H1 (cell line): Measurements from ENCODE around the gene GRM1. TPM values are rescaled to one million over a fixed set of nuclear protein-coding genes. Genes with fewer than 3 reads are reported as not detected.

Experiments
- CTCF ChIA-PET: fragments of 300-600 bp; sonication (Branson Sonifier 250); formaldehyde crosslinking; loops from one replicate; lab custom pipeline; 2021; ENCODE audit not compliant: partially characterized antibody; lab: Charles Lee
- POLR2A ChIA-PET: fragments of 300-600 bp; sonication (Branson Sonifier 250); formaldehyde crosslinking; loops from one replicate; lab custom pipeline; 2021; ENCODE audit warnings: inconsistent platforms; ENCODE audit not compliant: partially characterized antibody; lab: Charles Lee
- DNase-seq, 2 experiments: peaks; one replicate each; pipeline versions ENCODE4 v3.0.0 to v3.0.0-alpha.2; 2010 to 2022; ENCODE audit warnings: low spot score in 2 of 2, low read depth in 1 of 2, mixed read lengths in 1 of 2
- FAIRE-seq: peaks from 2 replicates; lab custom pipeline; 2011; peaks lifted over from hg19 to GRCh38; lab: Jason Lieb, UNC
- H2AFZ ChIP-seq: 2 replicates; pipeline ENCODE4 v1.8.1; 2012; ENCODE audit warnings: low read length, inconsistent platforms
- H2AK5ac ChIP-seq: 2 replicates; pipeline ENCODE4 v1.6.1; 2013; ENCODE audit warnings: low read depth, low read length
- H2BK120ac ChIP-seq: replicated peaks from 2 replicates; pipeline ENCODE3; 2013; ENCODE audit warnings: low read depth, low read length, inconsistent platforms
- H2BK12ac ChIP-seq: 2 replicates; pipeline ENCODE4 v1.6.1; 2013; ENCODE audit warnings: low read depth, low read length
- H2BK15ac ChIP-seq: 2 replicates; pipeline ENCODE4 v1.6.1; 2013; ENCODE audit warnings: low read length
- H2BK20ac ChIP-seq: 2 replicates; pipeline ENCODE4 v1.6.1; 2013; ENCODE audit warnings: low read length
- H2BK5ac ChIP-seq: 2 replicates; pipeline ENCODE4 v1.6.1; 2013; ENCODE audit warnings: low read depth, low read length
- H3K14ac ChIP-seq: 2 replicates; pipeline ENCODE4 v1.6.1; 2013; ENCODE audit warnings: inconsistent platforms; ENCODE audit not compliant: insufficient read length
- H3K18ac ChIP-seq: 2 replicates; pipeline ENCODE4 v1.6.1; 2013; ENCODE audit warnings: low read length; ENCODE audit errors: extremely low read depth
- H3K23ac ChIP-seq: 2 replicates; pipeline ENCODE4 v1.6.1; 2013; ENCODE audit warnings: inconsistent platforms; ENCODE audit not compliant: insufficient read length
- H3K23me2 ChIP-seq: 2 replicates; pipeline ENCODE4 v1.6.1; 2013; ENCODE audit warnings: low read depth, low read length
- H3K27ac ChIP-seq: 2 replicates; pipeline ENCODE4 v1.6.1; 2011; ENCODE audit warnings: low read depth, low read length, inconsistent platforms
- H3K27me3 ChIP-seq, 4 experiments: replicated peaks in 1 of 4; 1 replicate in 1 of 4; 2 replicates in 3 of 4; pipeline versions ENCODE4 v1.6.1 to v1.8.1; 2011 to 2013; ENCODE audit warnings: low read length in 3 of 4, mild to moderate bottlenecking in 3 of 4, inconsistent platforms in 2 of 4, mixed read lengths in 2 of 4, moderate library complexity in 1 of 4; ENCODE audit not compliant: control insufficient read depth in 3 of 4, insufficient read depth in 3 of 4; ENCODE audit errors: extremely low read depth in 1 of 4
- H3K36me3 ChIP-seq, 4 experiments: 2 replicates each; pipeline versions ENCODE4 v1.6.1 to v1.8.1; 2011 to 2013; ENCODE audit warnings: mild to moderate bottlenecking in 4 of 4, low read length in 3 of 4, moderate library complexity in 2 of 4, control low read depth in 1 of 4, inconsistent platforms in 1 of 4; ENCODE audit not compliant: insufficient read depth in 4 of 4, control insufficient read depth in 2 of 4
- H3K4ac ChIP-seq: replicated peaks from 2 replicates; pipeline ENCODE3; 2013; ENCODE audit warnings: low read length, low read depth, mixed read lengths, inconsistent platforms; ENCODE audit not compliant: insufficient read length
- H3K4me1 ChIP-seq, 4 experiments: replicated peaks in 1 of 4; 1 replicate in 1 of 4; 2 replicates in 3 of 4; pipeline versions ENCODE4 v1.6.1 to v1.8.1; 2011 to 2013; ENCODE audit warnings: low read length in 3 of 4, inconsistent platforms in 2 of 4, mixed read lengths in 1 of 4; ENCODE audit not compliant: insufficient read depth in 4 of 4, control insufficient read depth in 3 of 4
- H3K4me2 ChIP-seq, 2 experiments: 2 replicates each; pipeline versions ENCODE4 v1.6.1 to v1.8.1; 2011 to 2013; ENCODE audit warnings: low read depth in 2 of 2, low read length in 2 of 2, control low read depth in 1 of 2, inconsistent platforms in 1 of 2, mild to moderate bottlenecking in 1 of 2; ENCODE audit not compliant: insufficient read depth in 1 of 2
- H3K4me3 ChIP-seq, 4 experiments: fragments of 200-600, 300-600 bp in 1 of 4; sonication (generic), shearing (Covaris generic), sonication (Bioruptor Twin) in 1 of 4; 2 replicates each; pipeline versions ENCODE4 v1.5.1 to v1.8.1; 2011 to 2016; ENCODE audit warnings: low read length in 4 of 4, low read depth in 3 of 4, control low read depth in 2 of 4, inconsistent platforms in 2 of 4, mild to moderate bottlenecking in 2 of 4, mixed read lengths in 1 of 4, moderate library complexity in 1 of 4; ENCODE audit not compliant: insufficient read depth in 2 of 4; ENCODE audit errors: extremely low read depth in 1 of 4
- H3K56ac ChIP-seq: replicated peaks from 2 replicates; pipeline ENCODE3; 2013; ENCODE audit warnings: low read depth, mild to moderate bottlenecking, mixed read lengths, low read length, inconsistent platforms; ENCODE audit not compliant: insufficient read length
- H3K79me1 ChIP-seq: 2 replicates; pipeline ENCODE4 v1.6.1; 2013; ENCODE audit warnings: low read depth, low read length, control low read depth
- H3K79me2 ChIP-seq, 2 experiments: 2 replicates each; pipeline versions ENCODE4 v1.6.1 to v1.8.1; 2012 to 2013; ENCODE audit warnings: low read length in 2 of 2, mild to moderate bottlenecking in 2 of 2, inconsistent platforms in 1 of 2; ENCODE audit not compliant: insufficient read depth in 2 of 2, control insufficient read depth in 1 of 2
- H3K9ac ChIP-seq, 4 experiments: replicated peaks in 1 of 4; 1 replicate in 1 of 4; 2 replicates in 3 of 4; pipeline versions ENCODE4 v1.6.1 to v1.8.1; 2011 to 2013; ENCODE audit warnings: low read depth in 3 of 4, low read length in 3 of 4, control low read depth in 2 of 4, mild to moderate bottlenecking in 2 of 4, moderate library complexity in 2 of 4, inconsistent platforms in 1 of 4; ENCODE audit errors: extremely low read depth in 1 of 4
- H3K9me3 ChIP-seq, 2 experiments: 2 replicates each; pipeline versions ENCODE4 v1.6.1 to v1.8.1; 2012 to 2013; ENCODE audit warnings: mild to moderate bottlenecking in 2 of 2, moderate library complexity in 2 of 2, control low read depth in 1 of 2, inconsistent platforms in 1 of 2, low read depth in 1 of 2, low read length in 1 of 2, mixed read lengths in 1 of 2; ENCODE audit not compliant: insufficient read depth in 2 of 2
- H4K20me1 ChIP-seq, 2 experiments: replicated peaks in 1 of 2; 2 replicates each; pipeline versions ENCODE3 to v1.8.1; 2011 to 2013; ENCODE audit warnings: inconsistent platforms in 2 of 2, low read length in 2 of 2, mild to moderate bottlenecking in 1 of 2; ENCODE audit not compliant: insufficient read depth in 2 of 2, control insufficient read depth in 1 of 2
- H4K5ac ChIP-seq: 2 replicates; pipeline ENCODE4 v1.6.1; 2013; ENCODE audit warnings: low read length, low read depth, mixed read lengths, inconsistent platforms; ENCODE audit not compliant: insufficient read length
- H4K8ac ChIP-seq: 2 replicates; pipeline ENCODE4 v1.8.0; 2013; ENCODE audit warnings: mild to moderate bottlenecking, moderate library complexity, low read length, inconsistent platforms; ENCODE audit not compliant: insufficient read depth; ENCODE audit errors: extremely low read depth
- H4K91ac ChIP-seq: replicated peaks from 2 replicates; pipeline ENCODE3; 2013; ENCODE audit warnings: low read length, mixed read lengths, inconsistent platforms; ENCODE audit not compliant: insufficient read length
- CBX8 ChIP-seq: fragments of 300-800, 300-1000 bp; sonication (generic); IDR thresholded peaks from 2 replicates; pipeline ENCODE4 v1.7.1; 2016; ENCODE audit warnings: low read depth, low read length, borderline replicate concordance
- EGR1 ChIP-seq: IDR thresholded peaks from 2 replicates; pipeline ENCODE4 v1.6.1; 2011; ENCODE audit warnings: low read depth, low read length, borderline replicate concordance
- JUND ChIP-seq: IDR thresholded peaks from 2 replicates; pipeline ENCODE4 v1.6.1; 2011; ENCODE audit warnings: mild to moderate bottlenecking, improper control_type of control experiment, low read length
- KDM4A ChIP-seq: IDR thresholded peaks from one replicate; pipeline ENCODE4 v1.7.1; 2012; ENCODE audit warnings: low read depth, mild to moderate bottlenecking, moderate library complexity, low read length, inconsistent platforms; ENCODE audit not compliant: severe bottlenecking
- POLR2A ChIP-seq, 2 experiments: IDR thresholded peaks; 1 replicate in 1 of 2; 2 replicates in 1 of 2; pipeline ENCODE4 v1.6.1; 2011; ENCODE audit warnings: low read depth in 2 of 2, low read length in 2 of 2, mild to moderate bottlenecking in 2 of 2; ENCODE audit errors: control extremely low read depth in 1 of 2
- RNF2 ChIP-seq: fragments of 200-900, 300-1000 bp; sonication (generic); IDR thresholded peaks from 2 replicates; pipeline ENCODE4 v1.7.1; 2016; ENCODE audit warnings: borderline replicate concordance, low read depth, mild to moderate bottlenecking, antibody characterized with exemption, low read length; ENCODE audit not compliant: poor library complexity, severe bottlenecking; ENCODE audit errors: missing control alignments
- SP2 ChIP-seq: IDR thresholded peaks from 2 replicates; pipeline ENCODE4 v1.6.1; 2012; ENCODE audit warnings: mild to moderate bottlenecking, low read length, inconsistent platforms
- SP4 ChIP-seq: IDR thresholded peaks from 2 replicates; pipeline ENCODE4 v1.6.1; 2012; ENCODE audit warnings: low read length, inconsistent platforms
- YY1 ChIP-seq: IDR thresholded peaks from 2 replicates; pipeline ENCODE4 v1.6.1; 2011; ENCODE audit warnings: low read depth, mild to moderate bottlenecking, low read length
- ZNF274 ChIP-seq: IDR thresholded peaks from 2 replicates; pipeline ENCODE4 v1.7.0; 2012; ENCODE audit warnings: low read length, borderline replicate concordance; ENCODE audit errors: extremely low read depth
- WGBS, 2 experiments: shearing (Covaris generic) in 1 of 2; methylation state at CpG; one replicate each; pipeline versions ENCODE4 v1.1.6 to v1.1.7; 2013 to 2015; ENCODE audit warnings: low lambda C conversion rate in 2 of 2, mixed read lengths in 2 of 2, inconsistent platforms in 1 of 2, low coverage in 1 of 2, missing lambda C conversion rate in 1 of 2; ENCODE audit not compliant: insufficient replicate concordance in 2 of 2, insufficient coverage in 1 of 2, insufficient read length in 1 of 2; ENCODE audit errors: extremely low coverage in 1 of 2, missing lambda C conversion rate in 1 of 2; 5-methylcytosine and 5-hydroxymethylcytosine counted together
- polyA plus RNA-seq, 7 experiments: library from polyadenylated mRNA; depleted of rRNA in 3 of 7; stranded (reverse) in 5 of 7; unstranded in 2 of 7; fragments of >200 nt in 5 of 7; fragments of 200-250 nt in 2 of 7; gene quantifications; 1 replicate in 5 of 7; 2 replicates in 1 of 7; 4 replicates in 1 of 7; pipeline versions ENCODE4 v1.2.1 to v1.2.3, GENCODE V29; 2011 to 2013; ENCODE audit warnings: missing spikeins in 2 of 7, mixed read lengths in 2 of 7
- total RNA-seq: library from RNA; stranded (reverse); fragmentation: NEBNext Ultra II Directional; extraction: Animal tissue kit (Norgen Biotek cat#: 25700); gene quantifications from 2 replicates; pipeline ENCODE4 v1.2.1, GENCODE V29; 2021
- TF ChIP-seq, protein P1 (sequence below): IDR thresholded peaks from 2 replicates; pipeline ENCODE4 v1.6.1; 2011; ENCODE audit warnings: low read depth, mild to moderate bottlenecking, low read length; ENCODE audit not compliant: insufficient read depth

The GRM1 gene
- total and polyA plus RNA-seq, 2 of the 8 experiments (the other 6 are each of a cell fraction or from before 2014, with no cell fraction given) = 0.15 to 1.3 TPM

DNA sequence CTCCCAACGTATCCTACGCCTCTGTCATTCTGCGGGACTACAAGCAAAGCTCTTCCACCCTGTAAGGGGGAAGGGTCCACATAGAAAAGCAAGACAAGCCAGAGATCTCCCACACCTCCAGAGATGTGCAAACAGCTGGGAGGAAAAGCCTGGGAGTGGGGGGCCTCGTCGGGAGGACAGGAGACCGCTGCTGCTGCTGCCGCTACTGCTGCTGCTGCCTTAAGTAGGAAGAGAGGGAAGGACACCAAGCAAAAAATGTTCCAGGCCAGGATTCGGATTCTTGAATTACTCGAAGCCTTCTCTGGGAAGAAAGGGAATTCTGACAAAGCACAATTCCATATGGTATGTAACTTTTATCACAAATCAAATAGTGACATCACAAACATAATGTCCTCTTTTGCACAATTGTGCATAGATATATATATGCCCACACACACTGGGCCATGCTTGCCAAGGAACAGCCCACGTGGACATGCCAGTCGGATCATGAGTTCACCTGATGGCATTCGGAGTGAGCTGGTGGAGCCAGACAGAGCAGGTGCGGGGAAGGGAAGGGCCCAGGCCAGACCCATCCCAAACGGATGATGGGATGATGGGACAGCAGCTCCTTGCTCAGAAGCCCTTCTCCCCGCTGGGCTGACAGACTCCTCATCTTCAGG, 406.0 kb downstream of the GRM1 start:
- H4K91ac ChIP-seq = no peak overlapping the region
- H3K56ac ChIP-seq = no peak overlapping the region
- H4K20me1 ChIP-seq = no peaks in the 10 kb centered on the region
- H3K27ac ChIP-seq = no peak overlapping the region
- H3K23ac ChIP-seq = no peak overlapping the region
- H3K9me3 ChIP-seq = no peaks in the 10 kb centered on the region
- no peak overlapping the region; the same call in 1 of the 2 replicates for H4K8ac ChIP-seq
- no peak overlapping the region for H2BK120ac ChIP-seq
- no peak overlapping the region for H2BK15ac ChIP-seq
- H3K18ac ChIP-seq = no peak overlapping the region
- H3K4ac ChIP-seq = no peak overlapping the region
- POLR2A ChIA-PET = no interaction called here
- H3K4me2 ChIP-seq = peak overlapping the region; percentile 87 to 89
- no peak overlapping the region for H3K14ac ChIP-seq
- CTCF ChIA-PET = interaction anchor here (0.8 to 1.5 kb wide), 5 partner anchors 13 to 394 kb away, joined by 3 to 4 read pairs (median 3); partner anchors contain the start of gene RAB32
- H3K9ac ChIP-seq = no peak overlapping the region; a peak in 1 of 7 replicates
- H3K36me3 ChIP-seq = no peaks in the 10 kb centered on the region
- peak overlapping the region; percentile 50 to 64 (median 54) for H3K4me3 ChIP-seq
- FAIRE-seq (no peak), DNase-seq (no peak)
- H2BK5ac ChIP-seq = no peak overlapping the region
- H3K4me1 ChIP-seq = peaks cover 0 to 4% (median under 1%) of the 10 kb centered on the region in 4 experiments; a peak in 2 of 7 replicates
- H3K27me3 ChIP-seq = peaks cover 2 to 17% (median 12%) of the 10 kb centered on the region in 4 experiments
- no peak overlapping the region for H4K5ac ChIP-seq
- no peaks in the 10 kb centered on the region for H3K79me2 ChIP-seq
- WGBS, 2 experiments = 74% methylated on average over 14 of the region's 15 CpGs; no CpG with 5 or more reads in 1 of the 2 experiments
- H3K23me2 ChIP-seq = peaks cover 9% of the 10 kb centered on the region; the same call in 1 of the 2 replicates
- H2AFZ ChIP-seq = peak overlapping the region; percentile 87
- no peak overlapping the region for H2BK20ac ChIP-seq
- no peaks in the 10 kb centered on the region for H3K79me1 ChIP-seq
- no peak overlapping the region for H2BK12ac ChIP-seq
- H2AK5ac ChIP-seq = no peak overlapping the region
- no peak for TF ChIP-seq CBX8
- TF ChIP-seq JUND = no peak
- no peak for TF ChIP-seq SP2
- TF ChIP-seq YY1 = no peak
- TF ChIP-seq RNF2 = no peak
- no peak for TF ChIP-seq POLR2A (IDR thresholded peaks at IDR 0.05; ENCODE audit: control extremely low read depth in 1 of 2, low read depth in 2 of 2, low read length in 2 of 2)
- TF ChIP-seq KDM4A = peak; percentile 2
- TF ChIP-seq EGR1 = no peak
- no peak for TF ChIP-seq ZNF274
- TF ChIP-seq, protein P1, sequence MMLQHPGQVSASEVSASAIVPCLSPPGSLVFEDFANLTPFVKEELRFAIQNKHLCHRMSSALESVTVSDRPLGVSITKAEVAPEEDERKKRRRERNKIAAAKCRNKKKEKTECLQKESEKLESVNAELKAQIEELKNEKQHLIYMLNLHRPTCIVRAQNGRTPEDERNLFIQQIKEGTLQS = no peak
- TF ChIP-seq SP4 = no peak
